ENCODE measurements around the gene CTTNBP2NL. TPM values are rescaled to one million over a fixed set of nuclear protein-coding genes. Genes with fewer than 3 reads are reported as not detected.

CTTNBP2NL gene
- total and polyA plus RNA-seq, 12 donors, result 3.9 to 20.6 (median 15.7) TPM

DNA sequence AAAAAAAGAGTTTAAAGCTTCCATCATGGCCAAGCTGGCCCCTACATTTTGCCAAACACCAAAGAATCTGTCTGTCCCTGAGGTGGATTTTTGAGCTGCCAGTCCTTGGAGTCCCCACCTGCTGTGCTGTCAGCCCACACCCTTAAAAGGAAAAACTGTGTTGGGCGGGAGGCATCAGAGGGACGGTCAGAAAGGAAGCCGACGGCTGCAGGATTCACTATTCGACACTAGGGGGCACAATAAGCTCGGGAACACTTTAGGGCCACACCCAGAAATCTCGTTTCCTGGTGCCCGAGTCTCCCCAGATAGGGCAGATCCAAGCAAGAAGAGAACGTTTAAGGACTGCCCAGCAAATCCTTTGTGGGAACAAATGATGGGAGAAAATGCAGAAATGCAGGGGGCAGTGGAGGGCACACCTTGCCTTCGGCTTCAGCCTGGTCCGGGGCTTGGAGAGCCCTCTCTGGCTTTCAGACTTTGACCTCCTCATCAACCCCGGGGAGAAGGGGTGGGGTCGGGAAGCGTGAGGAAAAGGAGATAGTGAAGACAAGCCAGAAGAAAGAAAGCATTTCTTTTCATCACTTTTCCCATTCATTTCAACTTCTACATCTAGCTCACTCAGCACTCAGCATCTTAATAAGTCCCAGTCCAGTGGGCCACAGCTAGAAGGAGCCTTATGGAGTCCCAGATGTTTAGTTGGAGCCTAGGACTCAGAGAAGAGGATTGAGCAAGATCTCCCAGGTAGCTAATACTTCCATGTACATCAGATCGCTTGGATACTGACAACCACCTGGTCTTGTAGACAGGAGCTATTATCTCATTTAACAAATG, 5.0 kb upstream of the CTTNBP2NL start:
- peak; percentile 77 to 92 for DNase-seq
- ATAC-seq, result peak; percentile 76 to 90 (median 82)
- TF ChIP-seq, protein P1, sequence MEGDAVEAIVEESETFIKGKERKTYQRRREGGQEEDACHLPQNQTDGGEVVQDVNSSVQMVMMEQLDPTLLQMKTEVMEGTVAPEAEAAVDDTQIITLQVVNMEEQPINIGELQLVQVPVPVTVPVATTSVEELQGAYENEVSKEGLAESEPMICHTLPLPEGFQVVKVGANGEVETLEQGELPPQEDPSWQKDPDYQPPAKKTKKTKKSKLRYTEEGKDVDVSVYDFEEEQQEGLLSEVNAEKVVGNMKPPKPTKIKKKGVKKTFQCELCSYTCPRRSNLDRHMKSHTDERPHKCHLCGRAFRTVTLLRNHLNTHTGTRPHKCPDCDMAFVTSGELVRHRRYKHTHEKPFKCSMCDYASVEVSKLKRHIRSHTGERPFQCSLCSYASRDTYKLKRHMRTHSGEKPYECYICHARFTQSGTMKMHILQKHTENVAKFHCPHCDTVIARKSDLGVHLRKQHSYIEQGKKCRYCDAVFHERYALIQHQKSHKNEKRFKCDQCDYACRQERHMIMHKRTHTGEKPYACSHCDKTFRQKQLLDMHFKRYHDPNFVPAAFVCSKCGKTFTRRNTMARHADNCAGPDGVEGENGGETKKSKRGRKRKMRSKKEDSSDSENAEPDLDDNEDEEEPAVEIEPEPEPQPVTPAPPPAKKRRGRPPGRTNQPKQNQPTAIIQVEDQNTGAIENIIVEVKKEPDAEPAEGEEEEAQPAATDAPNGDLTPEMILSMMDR (IDR thresholded peaks at IDR 0.05), result peak; percentile 92 to 97 (median 95)
- H3K4me3 ChIP-seq, result peak overlapping the region; percentile 5 to 61 (median 52)
- WGBS, 2 donors, result 4 to 5% methylated on average over 15 of the region's 15 CpGs
- intact Hi-C loops (cut with DNase I), result loop anchor here in 9 of 10 donors (1.0 to 10.0 kb wide), 12 partner anchors 46 to 414 kb away; partner anchors contain the start of genes CAPZA1 (in 6 of the 9), ST7L (in 6 of the 9) and RHOC (in 4 of the 9)
- no peaks in the 10 kb centered on the region for H3K36me3 ChIP-seq
- H3K27ac ChIP-seq, result peak overlapping the region; percentile 58 to 97 (median 88)
- no peaks in the 10 kb centered on the region for H3K27me3 ChIP-seq
- peaks cover 0 to 73% (median 50%) of the 10 kb centered on the region in 9 donors for H3K4me1 ChIP-seq
- H3K9me3 ChIP-seq, result no peaks in the 10 kb centered on the region

DNA sequence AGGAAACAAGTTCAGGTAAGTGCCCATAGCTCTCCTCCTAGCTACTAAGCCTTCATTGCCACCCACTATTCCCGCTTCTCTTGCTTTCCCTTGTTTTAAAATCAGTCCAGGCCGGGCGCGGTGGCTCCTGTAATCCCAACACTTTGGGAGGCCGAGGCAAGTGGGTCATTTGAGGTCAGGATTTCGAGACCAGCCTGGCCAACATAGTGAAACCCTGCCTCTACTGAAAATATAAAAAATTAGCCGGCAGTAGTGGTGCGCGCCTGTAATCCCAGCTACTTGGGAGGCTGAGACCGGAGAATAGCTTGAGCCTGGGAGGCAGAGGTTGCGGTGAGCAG, 4.4 kb upstream of the CTTNBP2NL start:
- H3K36me3 ChIP-seq, result no peaks in the 10 kb centered on the region
- H3K4me3 ChIP-seq, result peak overlapping the region in 8 of 10 donors; percentile 24 to 61 (median 54)
- no peaks in the 10 kb centered on the region for H3K9me3 ChIP-seq
- ATAC-seq (no peak), DNase-seq (no peak)
- H3K27me3 ChIP-seq, result no peaks in the 10 kb centered on the region
- H3K4me1 ChIP-seq, result peaks cover 0 to 73% (median 50%) of the 10 kb centered on the region in 9 donors
- 89 to 91% methylated on average over 11 of the region's 11 CpGs for WGBS, 2 donors
- intact Hi-C loops (cut with DNase I), result loop anchor here in 9 of 10 donors (1.0 to 10.0 kb wide), 12 partner anchors 46 to 413 kb away; partner anchors contain the start of genes CAPZA1 (in 6 of the 9), ST7L (in 6 of the 9) and RHOC (in 4 of the 9)
- TF ChIP-seq, protein P1 (IDR thresholded peaks at IDR 0.05), result no peak
- peak overlapping the region; percentile 58 to 97 (median 88) for H3K27ac ChIP-seq

- DNase-seq, result peak in 1 of 2 donors; percentile 78
- 40 to 41% methylated on average over 3 of the region's 3 CpGs for WGBS, 2 donors
- no peaks in the 10 kb centered on the region for H3K27me3 ChIP-seq
- peaks cover 0 to 83% (median 61%) of the 10 kb centered on the region in 9 donors for H3K4me1 ChIP-seq
- H3K36me3 ChIP-seq, result no peaks in the 10 kb centered on the region
- peak overlapping the region; percentile 88 to 97 (median 94) for H3K27ac ChIP-seq
- H3K4me3 ChIP-seq, result peak overlapping the region in 8 of 10 donors; percentile 3 to 42 (median 27)
- no peaks in the 10 kb centered on the region for H3K9me3 ChIP-seq
- TF ChIP-seq, protein P1 (IDR thresholded peaks at IDR 0.05), result no peak
- intact Hi-C loops (cut with DNase I), result loop anchor here in 8 of 10 donors (1.0 to 10.0 kb wide), 8 partner anchors 44 to 411 kb away; partner anchors contain the start of genes CAPZA1 (in 5 of the 8), ST7L (in 5 of the 8) and RHOC (in 4 of the 8)
- peak; percentile 27 to 67 (median 44) for ATAC-seq
These were observed 2.4 kb upstream of the CTTNBP2NL start for GRCh38 chr1:112393631-112393974.

- H3K36me3 ChIP-seq, result no peaks in the 10 kb centered on the region
- WGBS, 2 donors, result 79 to 84% methylated on average over 1 of the region's 1 CpG
- no peaks in the 10 kb centered on the region for H3K9me3 ChIP-seq
- no peak for DNase-seq
- no peaks in the 10 kb centered on the region for H3K27me3 ChIP-seq
- TF ChIP-seq, protein P1 (IDR thresholded peaks at IDR 0.05), result no peak
- intact Hi-C loops (cut with DNase I), result loop anchor here in 8 of 10 donors (5.0 to 10.0 kb wide), 7 partner anchors 38 to 410 kb away; partner anchors contain the start of genes CAPZA1 (in 5 of the 8), ST7L (in 5 of the 8) and RHOC (in 4 of the 8)
- no peak for ATAC-seq
- H3K27ac ChIP-seq, result peak overlapping the region; percentile 88 to 97 (median 94)
- H3K4me3 ChIP-seq, result peak overlapping the region in 8 of 10 donors; percentile 2 to 42 (median 27)
- peaks cover 0 to 83% (median 69%) of the 10 kb centered on the region in 9 donors for H3K4me1 ChIP-seq
These were observed 1.3 kb upstream of the CTTNBP2NL start for GRCh38 chr1:112394743-112395062.
